BE2C (cell line): ENCODE data around the gene PCDH15.

Experiments
- DNase-seq: peaks from one replicate; pipeline ENCODE4 v3.0.0-alpha.2; 2020
- H3K27me3 ChIP-seq: fragments of 250-450 bp; sonication (Bioruptor Pico); 2 replicates; pipeline ENCODE4 v1.5.1; 2020; ENCODE audit warnings: mild to moderate bottlenecking
- H3K36me3 ChIP-seq: fragments of 250-450 bp; sonication (Bioruptor Pico); 2 replicates; pipeline ENCODE4 v1.5.1; 2020; ENCODE audit warnings: mild to moderate bottlenecking
- H3K4me1 ChIP-seq: fragments of 250-450 bp; sonication (Bioruptor Pico); 2 replicates; pipeline ENCODE4 v1.5.1; 2020
- H3K4me3 ChIP-seq: 2 replicates; pipeline ENCODE4 v1.5.1; 2011; ENCODE audit warnings: low read depth, low read length
- H3K9me3 ChIP-seq: fragments of 250-450 bp; sonication (Bioruptor Pico); 2 replicates; pipeline ENCODE4 v1.5.1; 2020
- TF ChIP-seq, protein P1 (sequence below): IDR thresholded peaks from 2 replicates; pipeline ENCODE4 v1.5.1; 2012; ENCODE audit warnings: mild to moderate bottlenecking, low read depth, low read length

The PCDH15 gene

DNA sequence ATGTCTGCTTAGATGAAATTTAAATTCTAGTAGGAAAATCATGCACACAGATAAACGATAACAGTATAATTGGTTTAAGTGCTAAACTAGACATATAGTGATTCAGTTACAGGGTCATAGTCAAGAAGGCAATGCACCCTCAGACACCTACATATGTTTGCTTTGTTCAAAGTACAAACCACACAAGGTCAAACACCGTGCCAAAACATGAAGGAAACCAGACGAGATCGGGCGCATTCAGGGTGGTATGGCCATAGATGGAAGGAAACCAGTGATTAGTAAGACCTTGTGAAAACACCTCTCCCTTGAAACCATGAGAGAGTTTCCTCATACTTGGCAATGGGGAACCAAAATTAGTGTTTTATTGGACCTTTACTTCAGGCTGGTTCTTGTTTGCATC is 906.9 kb downstream of the PCDH15 start:
- no peak overlapping the region for H3K4me3 ChIP-seq

DNA sequence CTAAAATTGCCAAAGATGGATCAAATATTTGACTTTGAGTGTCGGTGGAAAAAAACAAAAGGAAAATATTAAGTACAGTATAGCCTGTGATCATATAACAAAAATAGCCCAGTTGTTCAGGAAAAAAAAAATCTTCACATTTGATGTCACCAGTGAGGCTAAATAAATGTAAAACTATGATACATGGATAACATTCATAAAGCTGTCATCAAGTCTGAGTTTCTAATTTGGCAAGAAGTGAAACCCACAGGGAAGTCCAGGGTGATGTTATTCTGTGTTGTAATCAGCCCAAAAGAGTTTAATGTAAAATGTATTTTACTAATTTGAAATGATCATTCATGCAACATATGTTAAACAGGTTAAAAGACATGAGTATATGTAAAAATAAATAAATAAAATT is 908.0 kb downstream of the PCDH15 start:
- DNase-seq: no peak
- Histone ChIP-seq H3K4me1 (peaks cover 5% of the 10 kb centered on the region; the same call in 1 of the 2 replicates), H3K27me3 (no peaks in the 10 kb centered on the region), H3K36me3 (no peaks in the 10 kb centered on the region), H3K4me3 (no peak overlapping the region), H3K9me3 (no peaks in the 10 kb centered on the region)
- TF ChIP-seq, protein P1, sequence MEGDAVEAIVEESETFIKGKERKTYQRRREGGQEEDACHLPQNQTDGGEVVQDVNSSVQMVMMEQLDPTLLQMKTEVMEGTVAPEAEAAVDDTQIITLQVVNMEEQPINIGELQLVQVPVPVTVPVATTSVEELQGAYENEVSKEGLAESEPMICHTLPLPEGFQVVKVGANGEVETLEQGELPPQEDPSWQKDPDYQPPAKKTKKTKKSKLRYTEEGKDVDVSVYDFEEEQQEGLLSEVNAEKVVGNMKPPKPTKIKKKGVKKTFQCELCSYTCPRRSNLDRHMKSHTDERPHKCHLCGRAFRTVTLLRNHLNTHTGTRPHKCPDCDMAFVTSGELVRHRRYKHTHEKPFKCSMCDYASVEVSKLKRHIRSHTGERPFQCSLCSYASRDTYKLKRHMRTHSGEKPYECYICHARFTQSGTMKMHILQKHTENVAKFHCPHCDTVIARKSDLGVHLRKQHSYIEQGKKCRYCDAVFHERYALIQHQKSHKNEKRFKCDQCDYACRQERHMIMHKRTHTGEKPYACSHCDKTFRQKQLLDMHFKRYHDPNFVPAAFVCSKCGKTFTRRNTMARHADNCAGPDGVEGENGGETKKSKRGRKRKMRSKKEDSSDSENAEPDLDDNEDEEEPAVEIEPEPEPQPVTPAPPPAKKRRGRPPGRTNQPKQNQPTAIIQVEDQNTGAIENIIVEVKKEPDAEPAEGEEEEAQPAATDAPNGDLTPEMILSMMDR: no peak

More for the DNA sequence above, 906.9 kb downstream of the PCDH15 start:
- no peaks in the 10 kb centered on the region for H3K27me3 ChIP-seq
- no peaks in the 10 kb centered on the region for H3K36me3 ChIP-seq
- peaks cover 5% of the 10 kb centered on the region; the same call in 1 of the 2 replicates for H3K4me1 ChIP-seq
- TF ChIP-seq, protein P1: no peak
- H3K9me3 ChIP-seq: no peaks in the 10 kb centered on the region
- DNase-seq: no peak

DNA sequence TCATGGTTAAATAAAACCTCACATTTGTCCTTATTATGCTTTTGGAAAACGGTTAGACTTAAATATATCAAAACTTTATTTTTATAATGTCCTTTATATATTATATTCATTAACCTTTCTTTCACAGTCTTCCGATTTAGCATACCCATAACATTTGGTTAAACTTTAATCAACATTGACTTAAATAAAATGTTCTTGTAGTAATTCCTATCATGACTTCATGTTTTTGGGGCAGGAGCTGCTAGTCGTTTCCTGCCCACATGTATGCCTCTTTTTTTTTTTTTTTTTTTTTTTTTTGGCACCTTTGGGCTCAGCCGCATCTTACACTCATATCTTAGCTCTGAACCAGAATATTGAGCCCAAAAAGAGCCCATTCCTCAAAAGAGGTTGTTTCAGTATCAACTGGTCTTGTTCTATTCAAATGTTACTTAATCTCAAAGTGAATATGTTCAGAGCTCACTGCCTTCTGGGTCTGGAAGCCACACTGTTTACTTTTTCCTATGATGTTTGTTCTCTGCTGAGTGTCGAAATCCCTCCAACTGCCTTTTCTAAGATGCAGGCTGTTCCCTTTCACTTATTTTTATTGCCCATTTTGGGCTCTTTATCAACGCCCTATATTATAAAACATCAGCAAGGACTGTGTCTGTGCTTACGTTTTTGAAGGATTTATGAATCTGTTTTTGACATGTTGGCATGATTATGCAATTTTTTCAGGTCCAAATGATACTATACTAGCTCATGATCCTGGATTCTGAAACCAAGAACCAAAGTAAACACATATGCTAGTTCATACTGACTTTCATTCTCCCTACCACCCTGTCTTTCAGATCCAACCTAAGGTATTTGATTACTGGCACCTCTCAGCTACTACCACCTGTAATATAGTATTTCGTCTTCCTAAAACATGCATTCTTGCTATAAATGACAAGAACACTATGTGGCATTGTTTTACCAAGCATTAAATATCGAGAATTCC is 914.4 kb downstream of the PCDH15 start:
- DNase-seq: no peak
- H3K4me3 ChIP-seq: no peak overlapping the region

DNA sequence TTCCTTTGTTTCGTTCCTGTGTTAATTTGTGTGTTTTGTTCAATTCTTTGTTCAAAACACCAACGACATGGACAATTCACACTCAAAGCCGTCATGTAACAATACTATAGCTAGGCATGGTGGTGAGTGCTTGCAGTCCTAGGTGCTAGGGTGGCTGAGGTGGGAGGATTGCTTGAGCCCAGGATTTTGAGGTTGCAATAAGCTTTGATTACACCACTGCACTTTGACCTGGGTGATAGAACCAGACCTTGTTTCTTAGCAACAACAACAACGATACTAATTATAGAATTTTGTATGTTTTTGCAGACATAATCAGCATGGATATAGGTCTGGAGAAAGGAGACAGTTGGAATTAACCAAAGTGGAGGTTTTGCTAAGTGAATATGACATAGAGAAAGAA is 936.2 kb downstream of the PCDH15 start:
- no peaks in the 10 kb centered on the region for H3K36me3 ChIP-seq
- H3K4me3 ChIP-seq: no peak overlapping the region
- H3K9me3 ChIP-seq: no peaks in the 10 kb centered on the region
- no peak for DNase-seq
- H3K27me3 ChIP-seq: no peaks in the 10 kb centered on the region
- TF ChIP-seq, protein P1: no peak
- no peaks in the 10 kb centered on the region for H3K4me1 ChIP-seq

More for the DNA sequence above, 914.4 kb downstream of the PCDH15 start:
- Histone ChIP-seq H3K36me3 (no peaks in the 10 kb centered on the region), H3K4me1 (no peaks in the 10 kb centered on the region), H3K27me3 (no peaks in the 10 kb centered on the region), H3K9me3 (no peaks in the 10 kb centered on the region)
- TF ChIP-seq, protein P1: no peak

DNA sequence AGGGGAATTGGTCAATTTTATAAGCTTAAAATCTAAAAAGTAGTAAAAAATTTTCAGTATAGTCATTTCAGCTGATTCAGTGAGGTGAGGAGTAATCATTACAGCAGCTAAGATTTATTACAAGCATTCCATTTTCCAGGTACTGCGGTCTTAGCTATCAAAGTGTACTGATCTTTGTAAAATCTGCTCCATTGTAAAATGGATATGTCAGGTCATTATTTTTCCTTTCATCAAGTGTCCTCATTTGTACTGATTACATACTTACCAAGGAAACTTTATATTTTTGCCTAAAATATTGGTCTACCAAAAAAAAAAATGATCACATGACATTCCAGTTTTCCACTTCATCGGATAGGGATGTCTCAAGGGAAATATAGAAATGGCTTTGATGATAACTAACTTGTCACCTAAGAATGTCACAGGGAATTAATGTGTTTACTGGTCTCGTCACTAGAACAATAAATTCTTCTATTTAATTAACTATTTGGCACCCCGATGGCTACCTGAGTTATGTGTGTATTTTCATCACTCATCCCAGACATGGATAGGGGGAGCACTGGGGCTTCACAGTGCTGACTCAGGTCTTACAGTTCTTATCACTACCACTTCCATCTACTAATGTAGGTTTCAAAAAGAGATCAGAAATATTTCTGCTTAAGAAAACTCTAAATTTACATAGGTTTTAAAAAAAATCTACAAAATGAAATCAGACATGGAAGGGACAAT is 948.4 kb downstream of the PCDH15 start:
- DNase-seq: no peak
- Histone ChIP-seq H3K4me3 (no peak overlapping the region), H3K36me3 (no peaks in the 10 kb centered on the region), H3K4me1 (no peaks in the 10 kb centered on the region), H3K9me3 (no peaks in the 10 kb centered on the region), H3K27me3 (no peaks in the 10 kb centered on the region)
- TF ChIP-seq, protein P1: no peak
